Skeletal muscle tissue (tissue), 4 donors: ENCODE data around the gene FTO. TPM values are rescaled to one million over a fixed set of nuclear protein-coding genes. Genes with fewer than 3 reads are reported as not detected.
A peak's percentile ranks its signal among the peaks of the same experiment; 100 is the strongest.
"Not testable (repeated sequence)": the region's sequence is repeated elsewhere in the genome, so short reads cannot be mapped to it uniquely, and the experiment has no call there.

Experiments used
- H3K27ac ChIP-seq: one replicate; pipeline ENCODE4 v1.7.0; 2013; ENCODE audit warnings: mild to moderate bottlenecking, low read depth, low read length, inconsistent platforms
- H3K27me3 ChIP-seq, 3 donors: one replicate each; pipeline ENCODE4 v1.7.0; 2013; ENCODE audit warnings: low read length in 3 of 3; ENCODE audit not compliant: control insufficient read depth in 3 of 3, insufficient read depth in 3 of 3
- H3K36me3 ChIP-seq, 3 donors: one replicate each; pipeline ENCODE4 v1.7.0; 2013; ENCODE audit warnings: low read length in 3 of 3; ENCODE audit not compliant: control insufficient read depth in 3 of 3, insufficient read depth in 3 of 3
- H3K4me1 ChIP-seq, 3 donors: one replicate each; pipeline ENCODE4 v1.7.0; 2013; ENCODE audit warnings: low read length in 3 of 3, mild to moderate bottlenecking in 3 of 3; ENCODE audit not compliant: control insufficient read depth in 3 of 3, insufficient read depth in 3 of 3
- H3K4me3 ChIP-seq, 3 donors: one replicate each; pipeline ENCODE4 v1.7.0; 2013; ENCODE audit warnings: low read length in 3 of 3
- H3K9ac ChIP-seq, 3 donors: one replicate each; pipeline ENCODE4 v1.7.0; 2013; ENCODE audit warnings: low read length in 3 of 3, mild to moderate bottlenecking in 3 of 3, moderate library complexity in 2 of 3, low read depth in 1 of 3
- H3K9me3 ChIP-seq, 3 donors: one replicate each; pipeline ENCODE4 v1.7.0; 2013; ENCODE audit warnings: low read length in 3 of 3; ENCODE audit not compliant: control insufficient read depth in 3 of 3
- total RNA-seq: library from RNA; depleted of rRNA; stranded (reverse); fragments of >200 nt; gene quantifications from one replicate; pipeline ENCODE4 v1.2.3, GENCODE V29; 2014
- donor health status: Osteomylitis.

Gene FTO
- total RNA-seq, 1 donor from 2014 or later, result 37.1 TPM

- Histone ChIP-seq H3K27me3 (peaks cover 0 to 10% (median under 1%) of the 10 kb centered on the region in 3 donors), H3K4me3 (no peak overlapping the region), H3K27ac (no peak overlapping the region), H3K9me3 (no peaks in the 10 kb centered on the region), H3K9ac (no peak overlapping the region), H3K36me3 (no peaks in the 10 kb centered on the region), H3K4me1 (no peaks in the 10 kb centered on the region)
These were observed 473.3 kb downstream of the FTO start for GRCh38 chr16:54177052-54177861.

- Histone ChIP-seq H3K27ac (no peak overlapping the region), H3K9ac (no peak overlapping the region)
These were observed 474.0 kb downstream of the FTO start for GRCh38 chr16:54177862-54178477.

DNA sequence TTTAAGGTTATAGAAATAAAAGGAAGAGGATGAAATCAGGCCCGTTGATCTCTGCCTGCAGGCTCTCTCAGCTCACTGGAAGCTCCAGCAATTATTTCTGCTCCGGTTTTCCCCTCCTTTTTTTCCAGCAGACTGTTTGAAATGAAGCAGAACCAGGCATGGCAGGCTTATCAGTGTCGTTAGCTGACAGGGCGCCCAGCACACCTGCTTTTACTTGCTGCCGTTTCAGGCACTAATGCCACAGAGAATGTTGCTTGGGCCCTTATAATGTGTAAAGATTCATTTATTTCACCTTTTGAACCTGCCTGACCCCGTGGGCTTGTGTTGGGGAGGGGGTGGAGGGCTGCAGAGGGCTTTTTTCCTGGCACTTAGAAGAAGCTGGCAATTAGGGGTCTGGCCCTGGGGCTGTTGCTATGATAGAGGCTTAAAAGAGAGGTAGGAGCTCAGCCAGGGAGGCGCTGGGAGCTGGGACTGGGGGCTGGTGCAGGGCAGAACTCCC, 474.6 kb downstream of the FTO start:
- Histone ChIP-seq H3K27me3 (peaks cover 0 to 9% (median 0%) of the 10 kb centered on the region in 3 donors), H3K4me1 (no peaks in the 10 kb centered on the region), H3K36me3 (no peaks in the 10 kb centered on the region), H3K9ac (no peak overlapping the region), H3K9me3 (no peaks in the 10 kb centered on the region), H3K27ac (no peak overlapping the region), H3K4me3 (no peak overlapping the region)

More at GRCh38 chr16:54177862-54178477, 474.0 kb downstream of the FTO start:
- H3K36me3 ChIP-seq, result no peaks in the 10 kb centered on the region
- H3K4me3 ChIP-seq, result no peak overlapping the region
- H3K4me1 ChIP-seq, result no peaks in the 10 kb centered on the region
- H3K9me3 ChIP-seq, result no peaks in the 10 kb centered on the region
- peaks cover 0 to 9% (median 0%) of the 10 kb centered on the region in 3 donors for H3K27me3 ChIP-seq

- H3K4me1 ChIP-seq, result no peaks in the 10 kb centered on the region
- H3K4me3 ChIP-seq, result no peak overlapping the region
- no peak overlapping the region for H3K9ac ChIP-seq
- H3K27me3 ChIP-seq, result peaks cover 0 to 9% (median 0%) of the 10 kb centered on the region in 3 donors
- H3K36me3 ChIP-seq, result no peaks in the 10 kb centered on the region
- no peaks in the 10 kb centered on the region for H3K9me3 ChIP-seq
- no peak overlapping the region for H3K27ac ChIP-seq
These were observed 476.7 kb downstream of the FTO start for GRCh38 chr16:54180421-54181359.

DNA sequence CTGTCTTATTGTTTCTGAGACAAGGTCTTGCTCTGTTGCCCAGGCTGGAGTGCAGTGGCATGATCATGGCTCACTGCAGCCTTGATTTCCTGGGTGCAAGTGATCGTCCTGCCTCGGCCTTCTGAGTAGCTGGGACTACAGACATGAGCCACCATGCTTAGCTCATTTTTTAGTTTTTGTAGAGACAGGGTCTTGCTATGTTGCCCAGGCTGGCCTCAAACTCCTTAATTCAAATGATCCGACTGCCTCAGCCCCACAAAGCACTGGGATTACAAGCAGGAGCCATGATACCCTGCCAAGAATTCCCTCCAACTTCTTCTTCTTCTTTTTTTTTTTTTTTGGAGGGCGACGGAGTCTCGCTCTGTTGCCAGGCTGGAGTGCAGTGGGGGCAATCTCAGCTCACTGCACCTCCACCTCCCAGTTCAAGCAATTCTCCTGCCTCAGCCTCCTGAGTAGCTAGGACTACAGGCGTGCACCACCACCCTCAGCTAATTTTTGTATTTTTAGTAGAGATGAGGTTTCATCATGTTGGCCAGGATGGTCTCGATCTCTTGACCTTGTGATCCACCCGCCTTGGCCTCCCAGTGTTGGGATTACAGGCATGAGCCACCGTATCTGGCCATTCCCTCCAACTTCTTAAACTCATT, 477.9 kb downstream of the FTO start:
- H3K9me3 ChIP-seq, H3K27ac ChIP-seq, H3K9ac ChIP-seq, H3K36me3 ChIP-seq, H3K27me3 ChIP-seq, H3K4me3 ChIP-seq, H3K4me1 ChIP-seq: not testable (repeated sequence)

DNA sequence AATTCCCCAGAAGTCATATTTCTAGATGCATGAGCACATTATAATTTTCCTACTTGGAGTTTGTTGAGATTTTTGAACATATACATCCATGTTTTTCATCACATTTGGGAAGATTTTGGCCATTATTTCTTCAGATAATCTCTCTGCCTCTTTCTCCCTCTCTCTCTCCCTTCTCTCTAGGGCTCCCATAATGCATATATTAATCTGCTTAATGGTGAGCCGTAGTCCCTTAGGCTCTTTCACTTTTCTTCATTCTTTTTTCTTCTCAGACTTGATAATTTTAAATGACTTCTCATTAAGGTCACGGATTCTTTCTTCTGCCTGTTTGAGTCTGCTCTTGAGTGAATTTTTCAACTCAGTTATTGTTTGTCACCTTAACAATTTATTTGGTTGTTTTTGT, 481.1 kb downstream of the FTO start:
- Histone ChIP-seq H3K36me3 (no peaks in the 10 kb centered on the region), H3K9me3 (no peaks in the 10 kb centered on the region), H3K27ac (no peak overlapping the region), H3K4me1 (no peaks in the 10 kb centered on the region), H3K4me3 (no peak overlapping the region), H3K9ac (no peak overlapping the region), H3K27me3 (no peaks in the 10 kb centered on the region)

DNA sequence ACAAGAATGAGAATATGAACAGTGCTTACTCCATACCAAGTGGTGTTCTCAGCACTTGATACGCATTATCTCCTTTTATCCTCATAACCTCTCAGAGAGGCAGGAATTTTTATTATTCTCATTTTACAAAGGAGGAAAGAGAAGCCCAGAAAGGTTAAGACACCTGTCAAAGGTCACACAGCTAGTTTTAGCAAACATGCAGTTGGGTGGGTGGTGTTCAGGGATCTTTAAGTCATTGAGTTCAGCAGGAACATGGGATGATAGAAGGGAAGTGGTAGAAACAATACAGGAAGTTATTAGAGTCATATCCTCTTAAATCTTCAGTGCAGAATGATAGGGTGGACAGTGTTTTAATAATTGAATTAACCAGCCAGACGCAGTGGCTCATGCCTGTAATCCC, 487.2 kb downstream of the FTO start:
- no peak overlapping the region for H3K9ac ChIP-seq
- H3K4me1 ChIP-seq, result peaks cover 7 to 15% (median 14%) of the 10 kb centered on the region in 3 donors
- no peak overlapping the region for H3K27ac ChIP-seq
- H3K27me3 ChIP-seq, result peaks cover 0 to 8% (median 0%) of the 10 kb centered on the region in 3 donors
- no peaks in the 10 kb centered on the region for H3K36me3 ChIP-seq
- H3K9me3 ChIP-seq, result peaks cover 2 to 3% (median 2%) of the 10 kb centered on the region in 3 donors
- H3K4me3 ChIP-seq, result no peak overlapping the region

DNA sequence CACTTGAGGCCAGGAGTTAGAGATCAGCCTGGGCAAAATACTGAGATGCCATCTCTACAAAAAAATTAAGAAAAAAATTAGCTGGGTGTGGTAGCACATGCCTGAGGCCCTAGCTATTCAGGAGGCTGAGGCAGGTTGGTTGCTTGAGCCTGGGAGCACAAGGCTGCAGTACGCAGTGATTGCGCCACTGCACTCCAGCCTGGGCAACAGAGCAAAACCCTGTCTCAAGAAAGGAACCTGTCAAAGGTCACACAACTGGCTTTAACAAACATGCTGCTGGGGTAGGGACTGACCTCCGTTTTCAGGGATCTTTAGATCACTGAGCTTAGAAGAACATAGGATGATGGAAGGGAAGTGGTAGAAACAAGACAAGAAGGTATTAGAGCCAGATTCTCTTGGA, 487.6 kb downstream of the FTO start:
- Histone ChIP-seq H3K9me3 (peaks cover 2 to 3% (median 2%) of the 10 kb centered on the region in 3 donors), H3K9ac (no peak overlapping the region), H3K36me3 (no peaks in the 10 kb centered on the region), H3K27me3 (peaks cover 0 to 8% (median 0%) of the 10 kb centered on the region in 3 donors), H3K4me3 (no peak overlapping the region), H3K27ac (no peak overlapping the region), H3K4me1 (peaks cover 7 to 15% (median 14%) of the 10 kb centered on the region in 3 donors)

DNA sequence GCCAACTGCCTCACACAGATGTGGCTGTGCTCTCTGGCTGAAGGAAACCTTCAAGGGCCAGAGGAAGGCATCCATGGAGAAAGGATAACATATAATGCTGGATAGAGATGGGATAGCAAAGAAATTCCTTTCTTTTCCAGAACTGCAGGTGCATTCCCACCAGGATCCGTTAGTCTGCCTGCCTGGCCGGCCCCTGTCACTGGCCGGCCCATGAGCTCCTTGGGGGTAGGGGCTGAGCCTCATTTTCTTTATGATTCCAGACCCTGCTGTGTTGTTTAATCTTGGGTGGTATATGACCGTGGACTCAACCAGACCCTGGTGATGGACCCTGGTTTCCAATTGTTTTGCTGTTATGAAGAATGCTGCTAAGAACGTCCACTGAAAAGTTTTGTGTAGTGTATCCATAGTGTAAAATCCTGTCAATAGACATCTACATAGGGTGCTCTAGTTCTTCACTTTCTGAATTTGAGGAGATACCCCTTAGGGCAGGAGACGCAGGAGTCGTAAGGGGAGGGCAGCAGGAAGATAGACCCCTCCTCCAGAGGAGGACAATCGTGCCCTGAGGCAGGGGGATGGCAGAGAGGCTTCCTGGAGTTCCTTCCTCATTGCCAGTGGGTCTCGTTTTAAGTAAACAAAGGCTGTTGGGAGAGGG, 489.2 kb downstream of the FTO start:
- peak overlapping the region; percentile 28 to 70 (median 48) for H3K4me3 ChIP-seq
- H3K4me1 ChIP-seq, result peaks cover 7 to 15% (median 14%) of the 10 kb centered on the region in 3 donors
- peaks cover 2 to 3% (median 2%) of the 10 kb centered on the region in 3 donors for H3K9me3 ChIP-seq
- peak overlapping the region in 1 of 3 donors; percentile 79 for H3K9ac ChIP-seq
- no peaks in the 10 kb centered on the region for H3K36me3 ChIP-seq
- H3K27ac ChIP-seq, result peak overlapping the region; percentile 75
- peaks cover 0 to 8% (median 0%) of the 10 kb centered on the region in 3 donors for H3K27me3 ChIP-seq
